Stimulated activated CD4-positive, alpha-beta T cell treated with anti-CD3 and anti-CD28 coated beads, TNF-alpha, amount 100 ng/mL, for 48 hours (primary cell): ENCODE data around the gene AIPL1.
"Not testable (repeated sequence)": the region's sequence is repeated elsewhere in the genome, so short reads cannot be mapped to it uniquely, and the experiment has no call there.

Experiments used
- DNase-seq, 3 donors: peaks; one replicate each; pipeline ENCODE4 v3.0.0-alpha.2; 2020; ENCODE audit warnings: low read depth in 3 of 3

The AIPL1 gene, protein sequence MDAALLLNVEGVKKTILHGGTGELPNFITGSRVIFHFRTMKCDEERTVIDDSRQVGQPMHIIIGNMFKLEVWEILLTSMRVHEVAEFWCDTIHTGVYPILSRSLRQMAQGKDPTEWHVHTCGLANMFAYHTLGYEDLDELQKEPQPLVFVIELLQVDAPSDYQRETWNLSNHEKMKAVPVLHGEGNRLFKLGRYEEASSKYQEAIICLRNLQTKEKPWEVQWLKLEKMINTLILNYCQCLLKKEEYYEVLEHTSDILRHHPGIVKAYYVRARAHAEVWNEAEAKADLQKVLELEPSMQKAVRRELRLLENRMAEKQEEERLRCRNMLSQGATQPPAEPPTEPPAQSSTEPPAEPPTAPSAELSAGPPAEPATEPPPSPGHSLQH

DNA sequence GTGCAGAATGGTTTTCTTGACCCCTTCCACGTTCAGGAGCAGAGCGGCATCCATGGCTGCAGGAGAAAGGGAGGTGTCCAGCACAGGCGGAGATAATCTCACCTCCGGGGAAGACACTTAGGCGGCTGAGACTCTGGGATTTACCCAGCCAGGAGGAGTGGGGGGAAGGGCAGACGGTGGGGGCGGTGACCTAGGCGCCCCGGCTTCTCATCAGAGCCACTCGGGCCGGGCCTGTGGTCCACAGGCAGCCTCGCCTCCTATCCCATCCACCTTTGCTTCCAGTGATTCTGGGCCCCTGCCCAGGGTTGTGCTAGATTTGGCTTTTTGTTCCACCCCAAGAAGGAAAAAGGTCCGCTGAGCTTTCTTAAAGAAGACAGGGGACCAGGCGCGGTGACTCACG lies at the start of gene AIPL1:
AIPL1 (minus strand) TSS at position 71 of the 400 bp plus-strand sequence; CDS start at position 54, 17 bp downstream.
- DNase-seq, result no peak

DNA sequence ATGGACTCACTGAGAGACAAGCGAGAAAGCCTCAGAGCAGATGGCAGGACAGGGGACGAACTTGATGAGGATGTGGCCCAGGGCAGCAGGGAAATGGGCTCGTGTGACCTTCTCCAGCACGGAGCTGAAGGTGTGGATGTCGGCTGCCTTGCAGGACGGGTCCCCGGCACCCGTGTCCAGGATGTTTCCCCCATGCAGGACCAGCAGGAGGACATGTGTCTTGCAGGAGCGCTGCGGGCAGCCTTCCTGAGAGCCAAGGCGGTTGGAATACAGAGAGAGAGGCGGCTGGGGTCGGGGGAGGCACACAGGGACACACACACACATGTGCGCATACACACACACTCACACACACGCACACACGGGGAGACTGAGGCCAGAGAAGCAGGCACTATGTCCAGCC lies 48.6 kb upstream of the AIPL1 start:
- no peak for DNase-seq

DNA sequence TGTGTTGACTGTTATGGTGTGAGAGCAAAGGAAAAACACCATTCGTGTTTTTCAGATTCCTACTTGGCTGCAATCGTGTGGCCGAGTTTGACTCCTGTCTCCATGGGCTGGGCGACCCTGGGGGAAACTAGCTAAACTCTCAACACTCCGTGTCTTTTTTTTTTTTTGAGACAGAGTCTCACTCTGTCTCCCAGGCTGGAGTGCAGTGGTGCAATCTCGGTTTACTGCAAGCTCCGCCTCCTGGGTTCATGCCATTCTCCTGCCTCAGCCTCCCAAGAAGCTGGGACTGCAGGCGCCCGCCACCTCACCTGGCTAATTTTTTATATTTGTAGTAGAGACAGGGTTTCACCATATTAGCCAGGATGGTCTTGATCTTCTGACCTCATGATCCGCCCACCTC lies 47.9 kb upstream of the AIPL1 start:
- not testable (repeated sequence) for DNase-seq

DNA sequence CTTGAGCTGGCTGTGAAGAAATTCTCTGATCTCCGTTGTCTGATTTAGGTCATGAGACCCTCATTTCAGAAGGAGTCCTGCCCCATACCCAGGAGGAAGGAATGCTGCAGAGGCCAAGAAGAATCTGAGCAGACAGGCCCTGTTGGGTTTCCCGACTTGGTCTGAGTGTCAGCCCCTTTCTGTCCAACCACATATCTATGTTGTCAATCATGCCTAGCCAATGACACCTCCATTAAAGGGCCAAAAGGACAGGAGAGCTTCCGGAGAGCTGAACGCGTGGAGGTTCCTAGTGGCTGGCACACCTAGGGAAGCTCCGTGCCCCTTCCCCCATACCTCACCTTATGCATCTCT lies 47.2 kb upstream of the AIPL1 start:
- no peak for DNase-seq

DNA sequence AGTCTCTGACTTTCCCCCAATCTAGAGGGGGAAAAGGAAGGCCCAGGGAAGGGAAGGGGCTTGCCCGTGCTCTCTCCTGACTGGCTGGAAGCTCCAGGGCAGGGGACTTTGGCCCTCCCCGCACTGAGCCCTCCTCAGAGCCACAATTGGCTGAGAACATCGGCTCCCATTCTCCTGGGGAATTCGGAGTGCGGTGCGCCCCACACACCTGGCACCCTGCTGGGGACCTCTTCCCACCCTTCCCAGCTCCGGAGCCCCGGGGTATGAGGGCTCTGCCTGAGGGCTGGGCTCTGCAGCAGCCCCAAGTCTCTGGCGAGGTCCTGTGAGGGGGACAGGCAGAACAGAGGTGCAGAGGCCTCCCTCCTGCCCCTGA lies 45.4 kb upstream of the AIPL1 start:
- no peak for DNase-seq

DNA sequence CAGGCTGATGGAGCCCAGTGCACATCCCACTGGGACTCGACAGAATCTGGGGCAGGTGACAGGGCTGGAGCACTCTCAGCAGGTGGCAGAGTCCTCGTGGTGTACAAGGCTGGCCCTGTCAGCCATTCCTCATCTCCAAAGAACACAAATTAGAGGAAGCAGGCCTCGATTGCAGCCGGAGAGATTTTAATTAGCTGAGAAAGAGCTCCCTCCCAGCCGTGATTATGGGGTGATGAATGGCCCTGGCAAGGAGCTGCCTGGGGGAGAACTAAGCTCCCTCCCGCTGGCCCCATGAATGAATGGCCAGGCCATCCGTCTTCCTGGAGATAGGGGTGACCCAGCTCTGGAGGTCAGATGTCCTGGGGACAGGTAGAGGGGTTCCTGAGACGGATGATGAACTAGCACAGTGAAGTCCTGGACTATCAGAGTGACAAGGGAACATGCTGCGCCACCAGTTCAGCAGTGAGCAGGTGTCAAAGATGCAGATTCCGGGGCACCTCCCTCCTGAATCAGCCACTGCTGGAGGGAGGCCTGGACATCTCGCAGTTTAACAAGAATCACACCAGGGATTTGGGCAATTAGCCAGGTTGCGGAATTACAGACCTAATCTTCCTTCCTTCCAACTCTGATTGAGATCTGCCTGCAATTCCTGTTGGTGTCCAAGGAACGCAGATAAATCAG lies 44.8 kb upstream of the AIPL1 start:
- no peak for DNase-seq

DNA sequence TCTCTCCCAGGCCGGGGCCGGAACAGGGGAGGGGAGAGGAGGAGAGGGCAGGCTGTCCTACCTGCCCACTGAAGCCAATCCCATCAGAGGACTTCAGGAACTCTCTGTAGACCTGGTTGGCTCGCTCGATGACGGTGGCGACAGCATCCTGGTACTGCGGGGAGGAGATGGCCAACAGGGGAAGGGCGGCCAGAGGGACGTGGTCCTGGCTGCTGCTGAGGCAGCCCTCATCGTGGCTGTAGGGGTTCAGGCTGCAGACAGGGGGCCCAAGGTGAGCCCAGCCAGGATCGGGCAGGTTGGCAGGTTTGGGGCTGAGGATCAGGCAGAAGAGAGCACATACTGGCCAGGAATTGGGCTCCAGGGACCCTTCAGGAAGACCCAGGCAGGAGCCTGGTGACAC lies 43.6 kb upstream of the AIPL1 start:
- no peak for DNase-seq

DNA sequence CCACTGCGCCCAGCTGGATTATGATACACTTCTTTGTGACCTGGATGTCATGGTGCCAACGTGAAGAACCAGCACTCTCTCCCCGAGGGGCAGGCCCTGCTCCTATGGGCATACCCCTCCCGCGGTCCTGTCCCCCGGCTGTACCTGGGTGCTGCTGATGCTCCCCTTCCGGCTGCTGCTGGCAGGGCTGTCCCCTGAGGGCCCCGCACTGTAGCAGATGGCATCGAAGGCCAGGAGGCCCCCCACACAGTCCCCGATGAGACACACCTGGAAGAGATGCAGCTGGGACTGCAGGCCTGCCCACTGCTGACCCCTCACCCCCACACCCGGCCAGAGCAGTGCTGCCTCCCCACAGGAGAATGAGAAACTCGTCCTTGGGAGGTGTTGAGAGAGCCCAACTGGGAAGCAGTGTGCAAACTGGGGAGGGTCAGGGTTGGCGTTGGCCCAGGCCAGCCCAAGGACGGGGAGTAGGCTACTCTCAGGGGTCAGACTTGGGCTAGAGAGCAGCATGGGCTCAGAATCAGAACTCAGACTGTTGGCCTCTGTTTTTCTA lies 43.0 kb upstream of the AIPL1 start:
- DNase-seq, result no peak

DNA sequence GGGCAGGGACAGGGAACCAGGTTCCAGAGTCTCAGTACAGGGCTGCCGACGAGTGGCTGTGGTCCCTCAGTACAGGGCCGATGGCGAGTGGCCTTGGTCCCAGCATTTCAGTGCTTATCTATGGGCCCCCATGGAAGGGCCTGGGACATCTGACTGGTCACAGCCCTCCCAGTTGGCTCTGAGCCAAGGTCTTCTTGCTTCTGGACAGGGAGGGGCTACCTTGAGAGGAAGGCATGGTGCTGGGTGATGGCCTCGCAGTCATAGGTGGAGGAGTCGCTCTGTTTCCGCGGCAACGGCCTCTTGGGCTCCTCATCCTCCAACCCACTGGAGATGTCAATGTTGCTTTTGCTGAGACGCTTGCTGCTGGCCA lies 41.9 kb upstream of the AIPL1 start:
- no peak for DNase-seq

DNA sequence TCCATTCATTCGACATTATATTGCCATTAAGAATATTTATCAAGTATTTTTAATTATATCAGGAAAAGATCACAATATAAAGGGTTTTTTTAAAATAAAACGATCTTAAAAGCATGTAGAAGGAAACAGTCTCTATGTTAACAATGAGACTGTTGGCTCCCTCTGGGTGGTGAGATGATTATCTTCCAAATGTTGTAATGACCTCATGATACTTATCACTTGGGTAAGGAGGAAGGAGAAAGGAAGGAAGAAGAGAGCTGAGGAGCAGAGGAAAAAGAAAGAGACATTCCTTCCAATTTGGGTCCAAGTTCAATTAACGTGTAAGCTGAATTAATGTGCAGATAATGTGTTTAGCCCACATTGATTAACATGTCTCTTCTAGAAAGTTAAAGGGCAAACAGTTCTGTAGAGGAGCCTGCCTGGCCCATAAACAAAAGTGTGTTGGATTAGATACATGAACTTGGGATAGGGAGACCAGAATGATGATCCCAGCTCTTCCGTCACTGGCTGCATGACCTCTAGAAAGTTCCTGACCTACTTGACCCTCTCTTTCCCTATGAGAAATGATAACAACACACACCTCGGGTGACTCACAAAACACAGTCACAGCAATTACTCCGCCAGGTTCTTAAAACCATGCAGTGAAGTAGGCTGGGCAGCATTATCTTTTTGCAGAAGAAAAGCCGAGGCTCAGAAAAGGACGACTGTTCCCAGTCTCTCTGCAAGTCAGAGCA lies 41.3 kb upstream of the AIPL1 start:
- DNase-seq, result no peak

DNA sequence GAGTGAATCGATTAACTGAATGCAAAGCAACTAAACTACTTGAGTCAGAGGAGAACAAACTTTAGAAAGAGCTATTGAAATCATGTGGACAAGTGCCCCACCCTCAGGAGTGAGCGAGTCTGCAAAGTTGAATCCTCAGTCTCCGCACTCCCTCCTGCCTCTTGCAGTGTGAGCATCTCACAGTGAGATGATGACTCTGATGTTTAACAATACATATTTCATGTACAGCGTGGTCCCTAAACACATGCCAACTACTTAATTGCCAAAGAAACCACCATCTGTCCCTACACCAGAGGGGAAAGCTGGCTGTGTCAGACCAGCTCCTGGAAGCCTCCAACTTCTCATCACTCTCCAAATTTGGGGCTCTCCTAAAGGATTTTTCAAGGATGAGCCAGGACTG lies 40.5 kb upstream of the AIPL1 start:
- DNase-seq, result no peak

DNA sequence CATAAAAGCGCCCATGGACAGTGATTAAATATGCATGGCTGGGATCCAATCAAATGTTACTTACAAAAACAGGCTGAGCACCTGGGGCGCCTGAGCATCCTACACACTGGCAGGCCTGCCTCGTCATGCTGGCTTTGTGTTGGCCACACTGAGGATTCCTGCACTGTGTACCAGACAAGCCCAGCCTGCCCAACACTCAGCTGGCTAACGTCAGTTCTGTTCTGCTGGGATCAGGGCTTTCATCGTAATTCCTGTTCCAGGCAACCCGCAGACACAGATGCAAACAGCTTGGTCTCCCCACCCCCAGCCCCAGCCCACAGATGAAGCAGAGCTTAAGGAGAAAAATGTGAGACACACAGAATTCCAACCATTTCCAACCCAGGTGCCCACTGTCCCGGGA lies 40.0 kb upstream of the AIPL1 start:
- no peak for DNase-seq

DNA sequence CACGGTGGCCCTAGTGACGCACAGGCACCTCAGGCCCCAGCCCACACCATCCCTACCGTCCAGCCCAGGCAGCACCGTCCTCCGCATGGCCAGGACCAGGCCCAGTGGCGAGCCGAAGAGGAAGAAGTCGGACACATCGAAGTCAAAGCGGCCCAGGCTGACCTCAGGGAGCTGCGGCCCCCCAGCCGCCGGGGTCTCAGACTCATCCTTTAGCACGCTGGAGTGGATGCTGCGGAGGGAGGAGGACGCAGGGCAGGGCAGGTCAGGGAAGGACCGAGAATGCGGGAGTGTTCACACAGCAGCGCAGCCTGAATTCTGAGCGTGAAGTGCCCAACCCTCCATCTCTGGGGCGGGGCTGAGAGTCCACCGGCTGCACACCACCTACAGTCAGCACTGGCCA lies 39.5 kb upstream of the AIPL1 start:
- no peak for DNase-seq

DNA sequence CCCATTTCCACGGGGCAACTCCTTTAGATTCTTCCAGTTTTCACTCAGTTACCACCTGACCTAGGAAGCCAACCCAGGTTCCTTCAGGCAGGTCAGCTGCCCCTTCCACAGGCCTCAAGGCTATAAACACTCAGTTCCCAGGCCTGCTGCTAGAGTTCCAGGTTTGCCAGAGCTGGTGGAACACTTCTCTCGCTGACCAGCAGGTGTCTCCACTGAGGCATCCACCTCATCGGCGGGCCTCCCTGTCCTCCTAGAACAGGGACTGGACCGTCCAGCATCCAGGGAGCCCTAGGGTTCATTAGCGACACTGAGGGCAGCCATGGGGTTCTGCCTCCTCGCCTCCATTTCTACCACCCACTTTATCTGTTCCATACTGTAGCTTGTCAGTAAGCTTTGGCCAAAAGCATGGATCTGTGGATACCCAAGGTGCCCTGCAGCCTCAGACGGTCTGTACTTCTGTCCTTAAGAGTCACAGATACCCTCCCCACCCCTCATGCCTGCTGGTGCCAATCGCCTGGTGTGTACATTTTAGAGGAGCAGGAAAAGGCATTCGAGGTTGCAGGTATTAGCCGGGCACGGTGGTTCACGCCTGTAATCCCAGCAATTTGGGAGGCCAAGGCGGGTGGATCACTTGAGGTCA lies 38.3 kb upstream of the AIPL1 start:
- peak; percentile 36 to 74 (median 44) for DNase-seq

DNA sequence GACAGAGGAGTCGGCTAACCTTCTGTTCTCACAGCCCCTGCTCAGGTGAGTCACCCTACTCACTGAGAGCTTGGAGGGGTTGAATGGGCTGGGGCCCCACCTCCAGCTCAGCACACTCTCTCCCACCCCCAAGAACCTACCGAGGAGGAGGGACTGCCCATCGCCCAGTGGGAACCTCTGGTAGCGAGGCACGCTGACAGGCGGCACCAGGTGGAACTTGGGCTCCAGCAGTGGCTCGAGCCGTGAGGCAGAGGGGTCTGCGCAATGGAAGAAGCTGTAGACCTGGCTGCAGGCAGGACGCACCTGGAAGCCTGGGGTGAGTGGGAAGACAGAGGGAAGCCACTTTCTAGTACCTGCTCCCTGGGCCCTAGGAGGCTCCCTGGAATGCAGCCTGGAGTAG lies 37.6 kb upstream of the AIPL1 start:
- no peak for DNase-seq

DNA sequence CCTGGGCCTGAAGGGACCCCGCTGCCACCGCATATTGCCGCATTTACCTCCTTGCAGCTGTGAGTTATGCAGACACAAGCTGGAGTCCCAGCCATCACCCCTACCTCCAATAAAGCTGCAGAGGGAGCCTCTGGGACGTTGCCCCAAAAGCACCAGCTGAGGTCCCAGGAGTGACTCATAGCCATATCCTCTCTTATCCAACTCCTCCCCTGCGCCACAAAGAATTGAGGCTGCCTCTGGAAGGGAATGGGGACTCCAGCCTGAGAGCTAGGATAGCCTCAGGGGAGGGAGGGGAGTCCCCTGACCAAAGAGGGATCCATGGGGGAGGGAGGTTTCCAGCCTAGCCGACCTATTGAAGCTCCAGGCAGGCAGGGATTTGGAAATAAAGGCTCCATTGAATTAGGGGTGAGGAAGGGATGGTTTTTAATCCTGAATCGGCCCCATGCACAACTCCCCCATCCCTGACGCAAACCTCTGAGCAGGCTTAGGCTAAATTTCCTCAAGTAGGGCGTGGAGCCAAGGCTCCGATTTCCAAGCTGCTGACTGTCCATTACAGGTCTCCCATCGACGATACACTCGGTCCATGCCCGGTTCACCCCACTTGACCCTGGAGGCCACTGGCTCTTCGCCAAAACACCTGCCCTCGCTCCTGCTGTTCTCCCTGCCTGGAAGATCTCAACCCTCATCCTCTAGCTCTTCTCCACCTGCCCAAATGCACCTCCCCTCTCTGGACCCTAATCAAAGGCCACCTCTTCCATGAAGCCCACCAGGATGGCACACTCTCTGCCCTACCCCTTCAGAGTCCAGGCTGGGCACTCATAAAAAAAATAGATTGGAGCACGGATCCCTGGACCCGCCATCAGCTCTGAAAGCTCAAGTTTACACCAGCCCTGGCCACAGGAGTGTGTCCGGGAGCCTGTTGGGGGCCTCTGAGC lies 36.9 kb upstream of the AIPL1 start:
- DNase-seq, result no peak

DNA sequence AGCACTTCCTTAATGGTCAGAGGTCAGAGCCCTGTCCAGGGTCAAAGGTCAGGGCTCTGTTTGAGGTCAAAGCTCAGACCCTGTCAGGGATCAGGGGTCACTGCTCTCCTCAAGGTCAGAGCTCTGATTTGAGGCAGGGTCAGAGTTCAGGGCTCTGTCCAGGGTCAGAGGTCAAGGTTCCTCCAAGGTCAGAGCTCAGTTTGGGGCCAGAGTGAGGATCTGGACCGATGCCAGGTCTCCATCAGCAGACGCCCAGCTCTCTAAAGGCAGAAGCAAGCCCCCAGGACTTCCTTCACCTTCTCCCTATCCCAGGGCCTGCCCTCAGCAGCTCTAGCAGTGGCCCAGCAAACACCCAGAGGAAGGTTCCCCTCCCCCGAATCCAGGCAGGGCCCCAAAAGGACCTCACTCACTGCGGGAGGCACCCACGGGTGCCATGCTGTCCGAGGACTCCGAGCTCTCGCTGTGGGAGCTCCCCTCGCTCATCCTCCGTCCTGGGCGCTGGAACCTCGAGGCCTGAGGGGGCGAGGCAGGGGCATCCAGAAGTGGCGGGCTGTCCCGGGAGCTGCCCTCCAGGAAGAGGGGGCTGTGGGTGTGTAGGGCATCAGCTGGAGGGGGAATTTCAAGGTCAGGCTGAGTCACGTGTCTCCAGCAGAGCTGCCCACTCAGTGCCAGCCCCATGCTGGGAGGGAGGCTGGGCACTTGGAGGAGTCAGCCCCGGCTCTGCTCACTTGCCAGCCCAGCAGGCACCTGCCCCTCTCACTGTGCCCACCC lies 36.0 kb upstream of the AIPL1 start:
- DNase-seq, result no peak

DNA sequence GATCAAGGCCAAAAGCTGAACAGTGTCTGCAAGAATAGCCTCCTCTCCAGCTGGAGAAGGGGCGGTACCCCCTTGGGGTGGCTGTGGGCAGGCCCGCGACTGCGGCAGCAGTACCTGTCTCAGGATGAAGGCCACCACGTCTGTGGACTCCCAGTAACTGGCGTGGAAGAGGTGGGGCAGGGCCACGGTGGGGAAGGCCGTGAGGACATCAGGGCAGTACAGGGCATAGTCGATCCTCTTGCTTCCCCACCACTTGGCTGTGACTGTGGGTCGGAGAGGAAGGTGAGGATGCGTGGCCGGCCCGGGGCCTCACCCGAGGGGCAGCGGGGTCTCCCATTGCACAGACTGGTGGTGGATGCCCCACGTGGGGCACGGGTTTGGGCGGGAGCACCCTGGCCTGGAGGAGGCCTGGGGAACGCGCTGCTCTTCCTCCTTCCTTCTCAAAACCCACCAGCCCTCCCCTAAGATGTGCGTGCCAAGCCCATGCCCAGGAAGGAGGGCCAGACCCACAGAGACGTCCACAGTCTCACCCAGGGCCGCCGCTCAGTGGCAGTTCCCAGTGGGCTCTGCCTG lies 35.3 kb upstream of the AIPL1 start:
- DNase-seq, result no peak

DNA sequence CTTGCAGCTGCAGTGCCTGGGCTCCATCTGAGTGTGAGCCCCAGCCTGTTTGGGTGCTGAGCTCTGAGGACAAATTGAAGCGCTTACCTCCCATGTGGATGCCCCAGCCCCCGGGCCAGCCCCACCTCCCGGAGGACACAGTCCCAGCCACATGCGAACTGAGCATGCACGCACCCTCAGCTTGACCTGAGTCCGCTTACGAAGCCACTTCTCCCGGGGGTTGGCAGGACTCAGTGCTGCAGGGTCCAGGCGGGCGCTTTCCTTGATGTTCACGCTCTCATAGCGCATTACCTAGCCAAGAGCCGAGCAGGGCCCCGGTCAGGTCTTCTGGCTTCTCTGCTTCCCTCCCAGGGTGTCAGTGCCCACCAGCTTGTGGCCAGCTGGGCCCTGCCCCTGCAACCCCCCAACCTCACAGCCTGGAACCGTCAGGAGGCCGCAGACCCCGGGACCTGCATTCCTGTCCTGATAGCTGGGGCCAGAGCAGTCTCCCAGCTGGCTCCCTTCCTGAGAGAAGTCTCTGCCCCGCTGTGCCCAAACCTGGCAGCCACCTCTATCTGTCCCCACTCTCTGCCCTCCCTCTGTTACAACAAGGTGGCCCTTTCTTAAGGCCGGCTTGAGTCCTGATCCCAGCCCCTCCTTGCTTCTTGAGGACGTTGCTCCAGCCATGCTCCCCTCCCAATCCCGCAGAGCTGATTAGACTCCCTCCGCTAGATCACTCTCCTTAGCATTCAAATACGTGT lies 33.3 kb upstream of the AIPL1 start:
- DNase-seq, result no peak
